HepG2 (cell line): Measurements from ENCODE around the gene FAM117B. TPM values are rescaled to one million over a fixed set of nuclear protein-coding genes. Genes with fewer than 3 reads are reported as not detected.
A peak's percentile ranks its signal among the peaks of the same experiment; 100 is the strongest.

Experiments
- CEBPB ChIP-seq: IDR thresholded peaks from 2 replicates; pipeline ENCODE4 v1.6.1; 2011; ENCODE audit warnings: low read depth, low read length, improper control_type of control experiment, borderline replicate concordance
- CENPX ChIP-seq: sonication (generic); formaldehyde crosslinking; IDR thresholded peaks from 2 replicates; pipeline ENCODE4 v1.9.0; 2021; ENCODE audit warnings: mild to moderate bottlenecking, missing genetic modification reagents, moderate library complexity
- FOXA3 ChIP-seq: IDR thresholded peaks from 2 replicates; pipeline ENCODE4 v1.6.1; 2016; ENCODE audit warnings: missing genetic modification reagents, missing compliant biosample characterization
- FOXP1 ChIP-seq, 2 experiments: fragments of 450-650 bp in 1 of 2; IDR thresholded peaks; 2 replicates each; pipeline ENCODE4 v1.6.1; 2017 to 2018; ENCODE audit warnings: antibody characterized with exemption in 1 of 2
- HOXA9 ChIP-seq: sonication (generic); formaldehyde crosslinking; IDR thresholded peaks from 2 replicates; pipeline ENCODE4 v1.8.1; 2022; ENCODE audit warnings: missing genetic modification reagents, mild to moderate bottlenecking, moderate library complexity, borderline replicate concordance
- KDM4B ChIP-seq: sonication (generic); formaldehyde crosslinking; IDR thresholded peaks from 2 replicates; pipeline ENCODE4 v1.4.0; 2020; ENCODE audit warnings: missing genetic modification reagents
- MED8 ChIP-seq: sonication (generic); formaldehyde crosslinking; IDR thresholded peaks from 2 replicates; pipeline ENCODE4 v1.8.1; 2023; ENCODE audit warnings: mild to moderate bottlenecking, missing genetic modification reagents; ENCODE audit not compliant: insufficient replicate concordance
- ONECUT2 ChIP-seq: sonication (generic); formaldehyde crosslinking; IDR thresholded peaks from 2 replicates; pipeline ENCODE4 v1.4.0; 2020; ENCODE audit warnings: missing genetic modification reagents
- PLRG1 ChIP-seq: fragments of 450-650 bp; conservative IDR thresholded peaks from 2 replicates; pipeline ENCODE4 v1.6.1; 2016
- POLR2AphosphoS5 ChIP-seq: IDR thresholded peaks from 2 replicates; pipeline ENCODE4 v1.6.1; 2012; ENCODE audit warnings: low read depth, low read length
- PTBP1 ChIP-seq: fragments of 200-400 bp; formaldehyde crosslinking; IDR thresholded peaks from 2 replicates; pipeline ENCODE4 v1.6.1; 2018; ENCODE audit warnings: low read length, low read depth; ENCODE audit not compliant: poor library complexity, severe bottlenecking
- RFXANK ChIP-seq: IDR thresholded peaks from 2 replicates; pipeline ENCODE4 v1.6.1; 2016
- SIN3A ChIP-seq: IDR thresholded peaks from 2 replicates; pipeline ENCODE4 v1.6.1; 2011; ENCODE audit warnings: low read depth, mild to moderate bottlenecking, control low read depth, low read length, borderline replicate concordance
- SMARCE1 ChIP-seq: fragments of 450-650 bp; IDR thresholded peaks from 2 replicates; pipeline ENCODE4 v1.6.1; 2017; ENCODE audit warnings: borderline replicate concordance
- SP1 ChIP-seq, 2 experiments: fragments of 450-650 bp in 1 of 2; sonication (generic) in 1 of 2; formaldehyde crosslinking in 1 of 2; IDR thresholded peaks; 2 replicates each; pipeline versions ENCODE4 v1.4.0 to v1.6.1; 2016 to 2020; ENCODE audit warnings: missing genetic modification reagents in 1 of 2
- THAP11 ChIP-seq: IDR thresholded peaks from 2 replicates; pipeline ENCODE4 v1.6.1; 2016; ENCODE audit warnings: missing biosample characterization, missing genetic modification reagents
- TOPORS ChIP-seq: sonication (generic); formaldehyde crosslinking; IDR thresholded peaks from 2 replicates; pipeline ENCODE4 v1.8.0; 2023; ENCODE audit warnings: mild to moderate bottlenecking, missing genetic modification reagents
- TRIM24 ChIP-seq: sonication (generic); formaldehyde crosslinking; IDR thresholded peaks from 2 replicates; pipeline ENCODE4 v1.8.0; 2022; ENCODE audit warnings: mild to moderate bottlenecking, missing genetic modification reagents
- ZFP41 ChIP-seq: sonication (generic); formaldehyde crosslinking; IDR thresholded peaks from 2 replicates; pipeline ENCODE4 v1.4.0; 2020; ENCODE audit warnings: mild to moderate bottlenecking, missing genetic modification reagents, borderline replicate concordance
- ZFP82 ChIP-seq: sonication (generic); formaldehyde crosslinking; IDR thresholded peaks from 2 replicates; pipeline ENCODE4 v1.5.1; 2020; ENCODE audit warnings: mild to moderate bottlenecking, missing genetic modification reagents, borderline replicate concordance
- ZMYM3 ChIP-seq: sonication (generic); formaldehyde crosslinking; IDR thresholded peaks from 2 replicates; pipeline ENCODE4 v1.5.1; 2020; ENCODE audit warnings: mild to moderate bottlenecking, missing genetic modification reagents
- ZNF724P ChIP-seq: sonication (generic); formaldehyde crosslinking; IDR thresholded peaks from 2 replicates; pipeline ENCODE4 v1.8.0; 2022; ENCODE audit warnings: missing genetic modification reagents, borderline replicate concordance
- ZNF777 ChIP-seq: sonication (generic); formaldehyde crosslinking; IDR thresholded peaks from 2 replicates; pipeline ENCODE4 v1.4.0; 2020; ENCODE audit warnings: missing genetic modification reagents
- ZNF850 ChIP-seq: sonication (generic); formaldehyde crosslinking; conservative IDR thresholded peaks from 2 replicates; pipeline ENCODE4 v1.9.0; 2021; ENCODE audit warnings: mild to moderate bottlenecking, missing genetic modification reagents
- polyA plus RNA-seq, 8 experiments: library from polyadenylated mRNA; depleted of rRNA in 3 of 8; stranded (reverse) in 7 of 8; unstranded in 1 of 8; fragments of >200 nt; fragmentation: Illumina TruSeq in 4 of 8; extraction: Trizol in 4 of 8; gene quantifications; 2 replicates each; pipeline versions ENCODE4 v1.2.1 to v1.2.3, GENCODE V29; 2011 to 2016; ENCODE audit warnings: low read depth in 4 of 8, missing spikeins in 1 of 8, mixed read lengths in 1 of 8; ENCODE audit not compliant: insufficient read depth in 1 of 8
- total RNA-seq, 5 experiments: library from RNA; depleted of rRNA; stranded (reverse); fragments of >200 nt; fragmentation: Illumina TruSeq; extraction: Trizol; gene quantifications; 2 replicates each; pipeline ENCODE4 v1.2.3, GENCODE V29; 2016; ENCODE audit warnings: low read depth in 1 of 5
- TF ChIP-seq, protein P1 (sequence below): sonication (generic); formaldehyde crosslinking; IDR thresholded peaks from 2 replicates; pipeline ENCODE4 v1.4.0; 2020; ENCODE audit warnings: low read depth, mild to moderate bottlenecking, missing genetic modification reagents
- TF ChIP-seq, protein P2 (sequence below): sonication (generic); formaldehyde crosslinking; IDR thresholded peaks from 2 replicates; pipeline ENCODE4 v1.4.0; 2020; ENCODE audit warnings: missing genetic modification reagents

The FAM117B gene
- total and polyA plus RNA-seq, 2 of the 13 experiments (the other 11 are each of a cell fraction or from before 2014, with no cell fraction given), result 5.8 to 11.0 TPM

DNA sequence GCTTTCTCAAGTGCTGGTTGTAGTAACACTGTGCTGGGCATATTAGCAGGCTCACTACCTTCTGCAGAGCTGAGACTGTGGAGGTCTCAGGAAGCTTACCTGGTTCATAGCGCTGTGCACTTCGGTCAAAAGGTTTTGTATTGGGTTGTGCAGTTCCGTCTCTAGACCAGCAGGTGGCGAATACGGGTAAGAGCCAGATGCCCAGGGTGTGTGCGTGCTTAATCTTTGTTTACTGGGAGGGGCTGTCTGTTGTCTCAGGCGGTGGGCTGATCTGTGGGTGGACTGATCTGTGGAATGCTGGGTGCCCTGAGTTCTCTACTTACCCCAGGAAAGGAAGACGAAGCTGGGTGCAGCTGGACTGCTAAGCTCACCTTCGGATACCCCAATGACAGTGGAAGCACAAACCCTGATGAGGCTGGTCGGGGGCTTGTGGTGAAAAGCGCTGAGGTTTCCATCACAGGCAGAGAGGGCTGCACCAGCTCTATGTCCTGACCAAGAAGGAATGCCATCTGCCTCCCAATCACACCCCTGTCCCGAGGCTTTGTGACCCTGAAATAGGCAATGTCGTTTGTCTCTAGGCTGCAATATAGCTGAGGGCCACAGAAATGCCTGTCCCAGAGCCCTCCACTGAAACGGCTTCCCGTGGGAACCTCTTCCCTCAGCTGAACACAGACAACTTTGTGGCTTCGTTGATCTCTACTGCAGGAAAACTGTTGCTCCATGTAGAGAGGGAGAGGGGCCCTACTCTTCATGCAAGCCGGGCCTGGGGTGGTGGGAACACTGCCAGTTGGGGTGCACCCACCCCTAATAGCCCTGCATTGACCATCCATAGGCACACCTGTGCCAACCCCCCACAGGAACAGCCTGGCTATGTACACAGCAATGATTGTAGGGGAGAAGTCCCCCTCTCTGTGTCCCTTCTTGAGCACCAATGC lies 45.9 kb upstream of the FAM117B start (continued):
- no peak for TF ChIP-seq CENPX (CRISPR knock-in tag)
- peak; percentile 47; the same call in 1 of the 2 replicates for TF ChIP-seq ZNF724P (CRISPR knock-in tag)
- no peak for TF ChIP-seq ZNF777
- TF ChIP-seq PLRG1, result no peak
- no peak for TF ChIP-seq HOXA9 (CRISPR knock-in tag)
- peak; percentile 72; the same call in 1 of the 2 replicates for TF ChIP-seq KDM4B (CRISPR knock-in tag)
- no peak for TF ChIP-seq ZFP41
- TF ChIP-seq ZNF850, result no peak
- TF ChIP-seq ZMYM3 (CRISPR knock-in tag), result peak; percentile 84
- no peak for TF ChIP-seq ONECUT2 (CRISPR knock-in tag)
- TF ChIP-seq FOXA3, result peak; percentile 90
- no peak for TF ChIP-seq SMARCE1
- peak; percentile 82 for TF ChIP-seq FOXP1 (IDR thresholded peaks at IDR 0.05)
- TF ChIP-seq FOXP1 (CRISPR knock-in tag; IDR thresholded peaks at IDR 0.05), result peak; percentile 96
- TF ChIP-seq, protein P1, sequence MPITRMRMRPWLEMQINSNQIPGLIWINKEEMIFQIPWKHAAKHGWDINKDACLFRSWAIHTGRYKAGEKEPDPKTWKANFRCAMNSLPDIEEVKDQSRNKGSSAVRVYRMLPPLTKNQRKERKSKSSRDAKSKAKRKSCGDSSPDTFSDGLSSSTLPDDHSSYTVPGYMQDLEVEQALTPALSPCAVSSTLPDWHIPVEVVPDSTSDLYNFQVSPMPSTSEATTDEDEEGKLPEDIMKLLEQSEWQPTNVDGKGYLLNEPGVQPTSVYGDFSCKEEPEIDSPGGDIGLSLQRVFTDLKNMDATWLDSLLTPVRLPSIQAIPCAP, result no peak
- TF ChIP-seq, protein P2, sequence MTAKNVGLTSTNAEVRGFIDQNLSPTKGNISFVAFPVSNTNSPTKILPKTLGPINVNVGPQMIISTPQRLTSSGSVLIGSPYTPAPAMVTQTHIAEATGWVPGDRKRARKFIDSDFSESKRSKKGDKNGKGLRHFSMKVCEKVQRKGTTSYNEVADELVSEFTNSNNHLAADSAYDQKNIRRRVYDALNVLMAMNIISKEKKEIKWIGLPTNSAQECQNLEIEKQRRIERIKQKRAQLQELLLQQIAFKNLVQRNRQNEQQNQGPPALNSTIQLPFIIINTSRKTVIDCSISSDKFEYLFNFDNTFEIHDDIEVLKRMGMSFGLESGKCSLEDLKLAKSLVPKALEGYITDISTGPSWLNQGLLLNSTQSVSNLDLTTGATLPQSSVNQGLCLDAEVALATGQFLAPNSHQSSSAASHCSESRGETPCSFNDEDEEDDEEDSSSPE (CRISPR knock-in tag), result peak; percentile 51; the same call in 1 of the 2 replicates
- peak; percentile 45; the same call in 1 of the 2 replicates for TF ChIP-seq SIN3A
- TF ChIP-seq TRIM24 (CRISPR knock-in tag), result peak; percentile 42; the same call in 1 of the 2 replicates
- 0 out of 2 replicates have a peak, but pooled peaks have one; percentile 16 for TF ChIP-seq TOPORS
- TF ChIP-seq POLR2AphosphoS5, result peak; percentile 61
- no peak for TF ChIP-seq RFXANK (CRISPR knock-in tag)
- peak; percentile 61; the same call in 1 of the 2 replicates for TF ChIP-seq THAP11 (CRISPR knock-in tag)
- TF ChIP-seq ZFP82, result no peak
- TF ChIP-seq MED8, result no peak
- no peak for TF ChIP-seq PTBP1
- TF ChIP-seq SP1 (IDR thresholded peaks at IDR 0.05), result no peak
- TF ChIP-seq SP1 (CRISPR knock-in tag; IDR thresholded peaks at IDR 0.05), result no peak
- no peak for TF ChIP-seq CEBPB
